ENCODE results near the gene CTNNA2.

CTNNA2 gene

GRCh38 chr2:79695248-79695647 is 182.4 kb downstream of the CTNNA2 start:
- no peaks in the 10 kb centered on the region for H3K36me3 ChIP-seq (ENCODE audit: control insufficient read depth in 2 of 2, insufficient read depth in 2 of 2, low read length in 2 of 2)
- no peaks in the 10 kb centered on the region for H3K27me3 ChIP-seq (ENCODE audit: control insufficient read depth in 2 of 2, insufficient read depth in 2 of 2, low read length in 2 of 2)
- H3K4me1 ChIP-seq (ENCODE audit: control insufficient read depth in 2 of 2, insufficient read depth in 2 of 2, low read length in 2 of 2): no peaks in the 10 kb centered on the region
- no peak overlapping the region for H3K9ac ChIP-seq (ENCODE audit: low read depth in 1 of 2, low read length in 2 of 2)
- H3K9me3 ChIP-seq (ENCODE audit: control insufficient read depth in 2 of 2, low read length in 2 of 2): no peaks in the 10 kb centered on the region
- no peak overlapping the region for H3K27ac ChIP-seq (ENCODE audit: low read depth in 2 of 2, low read length in 2 of 2)
- no peak overlapping the region for H3K4me3 ChIP-seq (ENCODE audit: low read length in 2 of 2)

DNA sequence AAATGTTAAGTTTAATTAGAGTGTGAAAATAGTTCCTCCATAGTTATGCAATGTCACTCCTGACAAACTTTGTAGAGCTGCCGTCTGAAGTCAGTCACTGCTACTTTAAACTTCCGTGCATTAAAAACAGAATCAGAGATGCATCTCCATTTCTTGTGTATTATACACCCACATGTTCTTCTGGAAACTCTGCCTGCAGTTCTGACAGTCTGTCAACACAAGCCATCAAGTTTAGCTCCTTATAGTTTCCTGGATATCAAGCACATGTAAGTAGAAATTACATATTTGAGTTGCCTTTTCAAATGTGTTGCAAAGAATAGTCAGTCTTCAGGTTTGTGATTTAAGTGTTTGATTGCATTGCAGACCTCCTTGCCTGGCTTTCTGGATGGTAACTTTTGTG is 184.3 kb downstream of the CTNNA2 start:
- no peaks in the 10 kb centered on the region for H3K36me3 ChIP-seq (ENCODE audit: control insufficient read depth in 2 of 2, insufficient read depth in 2 of 2, low read length in 2 of 2)

GRCh38 chr2:79700651-79701050 is 187.8 kb downstream of the CTNNA2 start:
- Histone ChIP-seq H3K4me1 (ENCODE audit: control insufficient read depth in 2 of 2, insufficient read depth in 2 of 2, low read length in 2 of 2) (no peaks in the 10 kb centered on the region), H3K4me3 (ENCODE audit: low read length in 2 of 2) (no peak overlapping the region), H3K36me3 (ENCODE audit: control insufficient read depth in 2 of 2, insufficient read depth in 2 of 2, low read length in 2 of 2) (no peaks in the 10 kb centered on the region), H3K27me3 (ENCODE audit: control insufficient read depth in 2 of 2, insufficient read depth in 2 of 2, low read length in 2 of 2) (no peaks in the 10 kb centered on the region), H3K27ac (ENCODE audit: low read depth in 2 of 2, low read length in 2 of 2) (no peak overlapping the region), H3K9me3 (ENCODE audit: control insufficient read depth in 2 of 2, low read length in 2 of 2) (no peaks in the 10 kb centered on the region), H3K9ac (ENCODE audit: low read depth in 1 of 2, low read length in 2 of 2) (no peak overlapping the region)

More for the DNA sequence above, 184.3 kb downstream of the CTNNA2 start:
- Histone ChIP-seq H3K4me1 (ENCODE audit: control insufficient read depth in 2 of 2, insufficient read depth in 2 of 2, low read length in 2 of 2) (no peaks in the 10 kb centered on the region), H3K4me3 (ENCODE audit: low read length in 2 of 2) (no peak overlapping the region), H3K9ac (ENCODE audit: low read depth in 1 of 2, low read length in 2 of 2) (no peak overlapping the region), H3K27ac (ENCODE audit: low read depth in 2 of 2, low read length in 2 of 2) (no peak overlapping the region), H3K27me3 (ENCODE audit: control insufficient read depth in 2 of 2, insufficient read depth in 2 of 2, low read length in 2 of 2) (no peaks in the 10 kb centered on the region), H3K9me3 (ENCODE audit: control insufficient read depth in 2 of 2, low read length in 2 of 2) (no peaks in the 10 kb centered on the region)

DNA sequence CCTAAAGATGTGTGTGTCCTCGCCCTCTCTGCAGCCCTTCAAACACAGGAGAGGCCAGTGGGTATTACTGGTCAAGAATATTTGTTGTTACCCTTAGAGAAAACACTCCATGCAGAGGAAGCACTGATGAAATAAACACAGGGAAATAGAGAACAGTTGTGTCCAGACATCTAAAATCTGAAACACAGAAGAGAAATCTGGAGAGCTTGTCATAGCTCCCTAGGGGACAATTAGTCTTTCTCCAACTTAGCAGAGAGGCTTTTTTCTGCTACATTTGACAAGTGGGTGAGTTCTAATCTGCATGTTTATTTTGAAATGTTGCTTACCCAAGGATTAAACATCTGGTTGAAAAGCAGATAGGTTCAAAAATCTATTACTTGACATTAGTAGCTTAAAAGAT is 190.1 kb downstream of the CTNNA2 start:
- no peak overlapping the region for H3K27ac ChIP-seq (ENCODE audit: low read depth in 2 of 2, low read length in 2 of 2)
- no peaks in the 10 kb centered on the region for H3K27me3 ChIP-seq (ENCODE audit: control insufficient read depth in 2 of 2, insufficient read depth in 2 of 2, low read length in 2 of 2)
- H3K4me3 ChIP-seq (ENCODE audit: low read length in 2 of 2): no peak overlapping the region
- H3K9ac ChIP-seq (ENCODE audit: low read depth in 1 of 2, low read length in 2 of 2): no peak overlapping the region
- H3K4me1 ChIP-seq (ENCODE audit: control insufficient read depth in 2 of 2, insufficient read depth in 2 of 2, low read length in 2 of 2): no peaks in the 10 kb centered on the region
- no peaks in the 10 kb centered on the region for H3K9me3 ChIP-seq (ENCODE audit: control insufficient read depth in 2 of 2, low read length in 2 of 2)
- H3K36me3 ChIP-seq (ENCODE audit: control insufficient read depth in 2 of 2, insufficient read depth in 2 of 2, low read length in 2 of 2): no peaks in the 10 kb centered on the region

- Histone ChIP-seq H3K27ac (ENCODE audit: low read depth in 2 of 2, low read length in 2 of 2) (no peak overlapping the region), H3K4me3 (ENCODE audit: low read length in 2 of 2) (no peak overlapping the region), H3K4me1 (ENCODE audit: control insufficient read depth in 2 of 2, insufficient read depth in 2 of 2, low read length in 2 of 2) (no peaks in the 10 kb centered on the region), H3K9ac (ENCODE audit: low read depth in 1 of 2, low read length in 2 of 2) (no peak overlapping the region), H3K27me3 (ENCODE audit: control insufficient read depth in 2 of 2, insufficient read depth in 2 of 2, low read length in 2 of 2) (no peaks in the 10 kb centered on the region), H3K36me3 (ENCODE audit: control insufficient read depth in 2 of 2, insufficient read depth in 2 of 2, low read length in 2 of 2) (no peaks in the 10 kb centered on the region), H3K9me3 (ENCODE audit: control insufficient read depth in 2 of 2, low read length in 2 of 2) (no peaks in the 10 kb centered on the region)
Observed at GRCh38 chr2:79711098-79711497, 198.2 kb downstream of the CTNNA2 start.

DNA sequence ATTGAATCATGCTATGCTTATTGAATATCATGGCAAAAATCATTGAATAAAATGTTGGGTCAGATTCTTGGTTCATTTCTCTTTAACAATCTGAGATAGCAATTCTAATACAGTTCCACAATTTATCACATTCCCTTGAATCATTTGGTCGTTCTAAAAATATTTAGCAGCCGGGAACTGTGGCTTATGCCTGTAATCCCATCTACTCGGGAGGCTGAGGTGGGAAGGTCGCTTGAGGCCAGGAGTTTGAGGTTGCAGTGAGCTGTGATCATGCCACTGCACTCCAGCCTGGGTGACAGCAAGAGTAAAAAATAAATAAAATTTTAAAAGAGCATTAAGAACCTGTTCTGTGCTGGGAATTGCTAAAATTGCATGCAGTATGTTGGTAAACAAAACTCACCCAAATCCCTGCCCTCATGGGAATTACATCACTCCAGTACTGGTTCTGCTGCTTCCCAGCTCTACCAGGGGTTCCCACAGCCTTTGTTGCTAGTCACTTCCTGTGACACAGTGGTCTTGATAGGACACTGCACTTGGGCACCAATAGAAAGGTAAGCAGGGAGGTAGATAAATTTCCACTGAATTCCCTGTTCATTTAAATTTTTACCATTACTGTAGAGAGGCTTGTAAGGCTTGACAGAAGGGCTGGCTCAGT is 200.4 kb downstream of the CTNNA2 start:
- Histone ChIP-seq H3K4me1 (ENCODE audit: control insufficient read depth in 2 of 2, insufficient read depth in 2 of 2, low read length in 2 of 2) (no peaks in the 10 kb centered on the region), H3K9me3 (ENCODE audit: control insufficient read depth in 2 of 2, low read length in 2 of 2) (no peaks in the 10 kb centered on the region), H3K36me3 (ENCODE audit: control insufficient read depth in 2 of 2, insufficient read depth in 2 of 2, low read length in 2 of 2) (no peaks in the 10 kb centered on the region), H3K4me3 (ENCODE audit: low read length in 2 of 2) (no peak overlapping the region), H3K27ac (ENCODE audit: low read depth in 2 of 2, low read length in 2 of 2) (no peak overlapping the region), H3K9ac (ENCODE audit: low read depth in 1 of 2, low read length in 2 of 2) (no peak overlapping the region), H3K27me3 (ENCODE audit: control insufficient read depth in 2 of 2, insufficient read depth in 2 of 2, low read length in 2 of 2) (no peaks in the 10 kb centered on the region)

- H3K27me3 ChIP-seq (ENCODE audit: control insufficient read depth in 2 of 2, insufficient read depth in 2 of 2, low read length in 2 of 2): no peaks in the 10 kb centered on the region
- H3K4me3 ChIP-seq (ENCODE audit: low read length in 2 of 2): no peak overlapping the region
- no peaks in the 10 kb centered on the region for H3K36me3 ChIP-seq (ENCODE audit: control insufficient read depth in 2 of 2, insufficient read depth in 2 of 2, low read length in 2 of 2)
- H3K9ac ChIP-seq (ENCODE audit: low read depth in 1 of 2, low read length in 2 of 2): no peak overlapping the region
- no peaks in the 10 kb centered on the region for H3K4me1 ChIP-seq (ENCODE audit: control insufficient read depth in 2 of 2, insufficient read depth in 2 of 2, low read length in 2 of 2)
- no peak overlapping the region for H3K27ac ChIP-seq (ENCODE audit: low read depth in 2 of 2, low read length in 2 of 2)
- no peaks in the 10 kb centered on the region for H3K9me3 ChIP-seq (ENCODE audit: control insufficient read depth in 2 of 2, low read length in 2 of 2)
Observed at GRCh38 chr2:79714283-79714682, 201.4 kb downstream of the CTNNA2 start.

DNA sequence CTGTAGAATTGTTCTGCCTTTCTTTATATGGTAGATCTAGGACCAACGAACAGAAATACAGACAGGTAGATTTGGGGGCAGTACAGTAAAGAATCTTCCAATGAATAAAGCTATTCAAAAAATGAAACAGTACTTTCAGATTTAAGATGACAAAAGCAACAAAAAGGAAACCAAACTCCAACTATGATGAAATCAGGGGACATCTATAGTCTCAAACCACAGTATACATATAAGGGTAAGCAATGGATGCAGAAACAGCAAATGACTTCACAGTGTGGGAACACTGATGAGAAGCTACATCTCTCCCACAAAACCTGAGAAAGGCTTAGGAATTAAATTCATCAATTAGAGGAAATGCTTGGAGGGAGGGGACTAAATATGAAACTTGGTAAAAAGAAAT is 202.5 kb downstream of the CTNNA2 start:
- Histone ChIP-seq H3K4me1 (ENCODE audit: control insufficient read depth in 2 of 2, insufficient read depth in 2 of 2, low read length in 2 of 2) (no peaks in the 10 kb centered on the region), H3K27me3 (ENCODE audit: control insufficient read depth in 2 of 2, insufficient read depth in 2 of 2, low read length in 2 of 2) (no peaks in the 10 kb centered on the region), H3K9me3 (ENCODE audit: control insufficient read depth in 2 of 2, low read length in 2 of 2) (no peaks in the 10 kb centered on the region), H3K9ac (ENCODE audit: low read depth in 1 of 2, low read length in 2 of 2) (no peak overlapping the region), H3K27ac (ENCODE audit: low read depth in 2 of 2, low read length in 2 of 2) (no peak overlapping the region), H3K4me3 (ENCODE audit: low read length in 2 of 2) (no peak overlapping the region), H3K36me3 (ENCODE audit: control insufficient read depth in 2 of 2, insufficient read depth in 2 of 2, low read length in 2 of 2) (no peaks in the 10 kb centered on the region)

GRCh38 chr2:79716266-79716665 is 203.4 kb downstream of the CTNNA2 start:
- H3K27ac ChIP-seq (ENCODE audit: low read depth in 2 of 2, low read length in 2 of 2): no peak overlapping the region
- H3K4me3 ChIP-seq (ENCODE audit: low read length in 2 of 2): no peak overlapping the region
- no peaks in the 10 kb centered on the region for H3K27me3 ChIP-seq (ENCODE audit: control insufficient read depth in 2 of 2, insufficient read depth in 2 of 2, low read length in 2 of 2)
- no peaks in the 10 kb centered on the region for H3K36me3 ChIP-seq (ENCODE audit: control insufficient read depth in 2 of 2, insufficient read depth in 2 of 2, low read length in 2 of 2)
- no peak overlapping the region for H3K9ac ChIP-seq (ENCODE audit: low read depth in 1 of 2, low read length in 2 of 2)
- no peaks in the 10 kb centered on the region for H3K9me3 ChIP-seq (ENCODE audit: control insufficient read depth in 2 of 2, low read length in 2 of 2)
- no peaks in the 10 kb centered on the region for H3K4me1 ChIP-seq (ENCODE audit: control insufficient read depth in 2 of 2, insufficient read depth in 2 of 2, low read length in 2 of 2)

GRCh38 chr2:79717364-79718007 is 204.6 kb downstream of the CTNNA2 start:
- no peak overlapping the region for H3K9ac ChIP-seq (ENCODE audit: low read depth in 1 of 2, low read length in 2 of 2)
- H3K27me3 ChIP-seq (ENCODE audit: control insufficient read depth in 2 of 2, insufficient read depth in 2 of 2, low read length in 2 of 2): no peaks in the 10 kb centered on the region
- H3K4me1 ChIP-seq (ENCODE audit: control insufficient read depth in 2 of 2, insufficient read depth in 2 of 2, low read length in 2 of 2): no peaks in the 10 kb centered on the region
- no peak overlapping the region for H3K27ac ChIP-seq (ENCODE audit: low read depth in 2 of 2, low read length in 2 of 2)
- no peaks in the 10 kb centered on the region for H3K36me3 ChIP-seq (ENCODE audit: control insufficient read depth in 2 of 2, insufficient read depth in 2 of 2, low read length in 2 of 2)
- H3K9me3 ChIP-seq (ENCODE audit: control insufficient read depth in 2 of 2, low read length in 2 of 2): no peaks in the 10 kb centered on the region
- H3K4me3 ChIP-seq (ENCODE audit: low read length in 2 of 2): no peak overlapping the region
